ENCODE results near the gene RASGRF2.

RASGRF2 gene

DNA sequence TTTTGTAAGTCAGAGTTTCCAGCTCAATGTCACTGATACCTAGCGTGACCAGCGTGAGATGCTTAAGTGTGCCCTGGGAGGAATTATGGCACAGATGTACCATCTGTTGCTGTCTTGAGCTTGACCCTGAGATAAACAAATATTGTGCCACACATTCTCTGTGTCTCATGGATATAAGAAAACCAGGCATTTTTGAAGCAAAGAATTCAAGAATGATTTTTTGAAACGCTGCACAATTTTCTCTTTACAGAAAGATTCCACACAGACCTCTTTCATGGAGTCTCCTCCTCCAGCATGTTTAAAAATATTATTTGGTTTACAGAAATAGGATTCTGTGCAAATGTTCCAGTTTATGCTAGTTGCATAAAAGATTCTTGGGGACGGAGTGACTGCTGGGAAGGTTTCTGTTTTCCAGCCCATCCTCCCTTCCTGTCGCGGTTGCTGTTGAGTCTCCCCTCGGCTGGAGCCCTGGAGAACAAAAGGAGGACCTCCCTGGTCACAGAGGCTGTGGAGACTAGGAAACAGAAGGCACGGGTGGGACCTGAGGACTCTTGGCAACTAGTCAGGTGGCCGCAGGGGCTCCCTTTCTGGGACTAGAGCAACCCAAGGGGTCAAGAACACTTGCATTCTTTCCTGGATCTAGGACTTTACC is 120.8 kb downstream of the RASGRF2 start:
- TF ChIP-seq POLR2AphosphoS5 (IDR thresholded peaks at IDR 0.05; ENCODE audit: borderline replicate concordance, low read depth, low read length) (no peak), EZH2 (IDR thresholded peaks at IDR 0.05) (no peak), FOXP2 (optimal IDR thresholded peaks at IDR 0.05; ENCODE audit: control extremely low read depth, extremely low read length, insufficient read depth) (no peak)
- Histone ChIP-seq H3K9ac (ENCODE audit: insufficient read length) (no peak overlapping the region), H3K36me3 (ENCODE audit: insufficient read depth, low read length) (no peaks in the 10 kb centered on the region), H3K27ac (no peak overlapping the region), H3K4me3 (no peak overlapping the region), H3K9me3 (ENCODE audit: low read depth, low read length) (no peaks in the 10 kb centered on the region)
- DNase-seq (ENCODE audit: low read depth, low spot score) = no peak

GRCh38 chr5:81081461-81081835 is 121.3 kb downstream of the RASGRF2 start:
- no peak for DNase-seq (ENCODE audit: low read depth, low spot score)
- no peak overlapping the region for H3K4me3 ChIP-seq
- no peak overlapping the region for H3K27ac ChIP-seq
- no peak overlapping the region for H3K9ac ChIP-seq (ENCODE audit: insufficient read length)
- H3K36me3 ChIP-seq (ENCODE audit: insufficient read depth, low read length) = no peaks in the 10 kb centered on the region
- TF ChIP-seq EZH2 (IDR thresholded peaks at IDR 0.05) (no peak), POLR2AphosphoS5 (IDR thresholded peaks at IDR 0.05; ENCODE audit: borderline replicate concordance, low read depth, low read length) (no peak), FOXP2 (optimal IDR thresholded peaks at IDR 0.05; ENCODE audit: control extremely low read depth, extremely low read length, insufficient read depth) (no peak)
- no peaks in the 10 kb centered on the region for H3K9me3 ChIP-seq (ENCODE audit: low read depth, low read length)

DNA sequence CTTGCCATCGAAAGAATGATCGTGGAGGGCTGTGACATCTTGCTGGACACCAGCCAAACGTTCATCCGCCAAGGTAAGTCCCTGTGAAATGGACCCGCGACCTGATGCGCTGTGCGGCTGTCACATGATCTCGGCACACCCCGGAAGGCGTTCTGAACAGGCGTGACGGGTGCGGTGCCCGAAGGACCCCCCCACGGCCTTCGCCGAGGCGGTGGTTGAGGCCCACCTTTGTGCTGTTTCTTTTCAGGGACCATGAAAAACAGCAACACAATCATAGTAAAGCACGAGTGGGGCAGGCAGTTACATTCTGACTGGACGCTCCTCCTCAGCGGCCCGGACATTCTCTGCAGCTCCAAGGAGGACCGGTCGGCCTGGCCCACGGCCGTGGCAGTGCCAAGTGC is 126.7 kb downstream of the RASGRF2 start:
- Histone ChIP-seq H3K9ac (ENCODE audit: insufficient read length) (no peak overlapping the region), H3K27ac (no peak overlapping the region), H3K36me3 (ENCODE audit: insufficient read depth, low read length) (no peaks in the 10 kb centered on the region), H3K4me3 (no peak overlapping the region), H3K9me3 (ENCODE audit: low read depth, low read length) (no peaks in the 10 kb centered on the region)
- DNase-seq (ENCODE audit: low read depth, low spot score) = no peak
- TF ChIP-seq POLR2AphosphoS5 (IDR thresholded peaks at IDR 0.05; ENCODE audit: borderline replicate concordance, low read depth, low read length) = no peak
- TF ChIP-seq FOXP2 (optimal IDR thresholded peaks at IDR 0.05; ENCODE audit: control extremely low read depth, extremely low read length, insufficient read depth) = no peak
- TF ChIP-seq EZH2 (IDR thresholded peaks at IDR 0.05) = no peak

- no peak for TF ChIP-seq POLR2AphosphoS5 (IDR thresholded peaks at IDR 0.05; ENCODE audit: borderline replicate concordance, low read depth, low read length)
- TF ChIP-seq EZH2 (IDR thresholded peaks at IDR 0.05) = no peak
- no peak for TF ChIP-seq FOXP2 (optimal IDR thresholded peaks at IDR 0.05; ENCODE audit: control extremely low read depth, extremely low read length, insufficient read depth)
- no peak overlapping the region for H3K9ac ChIP-seq (ENCODE audit: insufficient read length)
Measured at GRCh38 chr5:81091199-81091598, 131.0 kb downstream of the RASGRF2 start.

GRCh38 chr5:81093536-81094196 is 133.5 kb downstream of the RASGRF2 start:
- H3K9me3 ChIP-seq (ENCODE audit: low read depth, low read length) = no peaks in the 10 kb centered on the region
- no peak overlapping the region for H3K27ac ChIP-seq
- no peak overlapping the region for H3K4me3 ChIP-seq
- no peaks in the 10 kb centered on the region for H3K36me3 ChIP-seq (ENCODE audit: insufficient read depth, low read length)
- H3K9ac ChIP-seq (ENCODE audit: insufficient read length) = no peak overlapping the region
- TF ChIP-seq EZH2 (IDR thresholded peaks at IDR 0.05) (no peak), POLR2AphosphoS5 (IDR thresholded peaks at IDR 0.05; ENCODE audit: borderline replicate concordance, low read depth, low read length) (no peak), FOXP2 (optimal IDR thresholded peaks at IDR 0.05; ENCODE audit: control extremely low read depth, extremely low read length, insufficient read depth) (no peak)
- DNase-seq (ENCODE audit: low read depth, low spot score) = no peak

More at GRCh38 chr5:81091199-81091598, 131.0 kb downstream of the RASGRF2 start:
- H3K27ac ChIP-seq = no peak overlapping the region
- DNase-seq (ENCODE audit: low read depth, low spot score) = no peak
- H3K4me3 ChIP-seq = no peak overlapping the region
- H3K9me3 ChIP-seq (ENCODE audit: low read depth, low read length) = no peaks in the 10 kb centered on the region
- H3K36me3 ChIP-seq (ENCODE audit: insufficient read depth, low read length) = no peaks in the 10 kb centered on the region

GRCh38 chr5:81095835-81096234 is 135.7 kb downstream of the RASGRF2 start:
- H3K36me3 ChIP-seq (ENCODE audit: insufficient read depth, low read length) = no peaks in the 10 kb centered on the region
- H3K9me3 ChIP-seq (ENCODE audit: low read depth, low read length) = no peaks in the 10 kb centered on the region
- no peak overlapping the region for H3K9ac ChIP-seq (ENCODE audit: insufficient read length)
- H3K4me3 ChIP-seq = no peak overlapping the region
- TF ChIP-seq EZH2 (IDR thresholded peaks at IDR 0.05) = no peak
- TF ChIP-seq FOXP2 (optimal IDR thresholded peaks at IDR 0.05; ENCODE audit: control extremely low read depth, extremely low read length, insufficient read depth) = no peak
- TF ChIP-seq POLR2AphosphoS5 (IDR thresholded peaks at IDR 0.05; ENCODE audit: borderline replicate concordance, low read depth, low read length) = no peak
- DNase-seq (ENCODE audit: low read depth, low spot score) = no peak
- no peak overlapping the region for H3K27ac ChIP-seq

GRCh38 chr5:81097713-81098112 is 137.6 kb downstream of the RASGRF2 start:
- Histone ChIP-seq H3K9me3 (ENCODE audit: low read depth, low read length) (no peaks in the 10 kb centered on the region), H3K36me3 (ENCODE audit: insufficient read depth, low read length) (no peaks in the 10 kb centered on the region), H3K4me3 (no peak overlapping the region), H3K9ac (ENCODE audit: insufficient read length) (no peak overlapping the region), H3K27ac (no peak overlapping the region)
- TF ChIP-seq EZH2 (IDR thresholded peaks at IDR 0.05) (no peak), POLR2AphosphoS5 (IDR thresholded peaks at IDR 0.05; ENCODE audit: borderline replicate concordance, low read depth, low read length) (no peak), FOXP2 (optimal IDR thresholded peaks at IDR 0.05; ENCODE audit: control extremely low read depth, extremely low read length, insufficient read depth) (no peak)
- no peak for DNase-seq (ENCODE audit: low read depth, low spot score)

GRCh38 chr5:81105261-81105877 is 145.2 kb downstream of the RASGRF2 start:
- Histone ChIP-seq H3K9ac (ENCODE audit: insufficient read length) (no peak overlapping the region), H3K4me3 (no peak overlapping the region), H3K36me3 (ENCODE audit: insufficient read depth, low read length) (no peaks in the 10 kb centered on the region), H3K9me3 (ENCODE audit: low read depth, low read length) (no peaks in the 10 kb centered on the region), H3K27ac (no peak overlapping the region)
- no peak for DNase-seq (ENCODE audit: low read depth, low spot score)
- TF ChIP-seq FOXP2 (optimal IDR thresholded peaks at IDR 0.05; ENCODE audit: control extremely low read depth, extremely low read length, insufficient read depth) = no peak
- TF ChIP-seq POLR2AphosphoS5 (IDR thresholded peaks at IDR 0.05; ENCODE audit: borderline replicate concordance, low read depth, low read length) = no peak
- no peak for TF ChIP-seq EZH2 (IDR thresholded peaks at IDR 0.05)
